Activated CD4-positive, alpha-beta T cell treated with anti-CD3 and anti-CD28 coated beads, Interleukin-2, amount 10 ng/mL, durations not matched to agents 24 days and 14 days (primary cell): ENCODE measurements around the gene ZNF622. TPM values are rescaled to one million over a fixed set of nuclear protein-coding genes. Genes with fewer than 3 reads are reported as not detected.
"Not testable (repeated sequence)": the region's sequence is repeated elsewhere in the genome, so short reads cannot be mapped to it uniquely, and the experiment has no call there.

ENCODE experiments used
- DNase-seq: peaks from one replicate; pipeline ENCODE4 v3.0.0; 2022
- H3K27ac Mint-ChIP-seq: one replicate; pipeline ENCODE4 v1.8.0; 2022; ENCODE audit warnings: mild to moderate bottlenecking, mixed read lengths
- H3K27me3 Mint-ChIP-seq: one replicate; pipeline ENCODE4 v1.8.0; 2022; ENCODE audit warnings: mixed read lengths
- H3K36me3 Mint-ChIP-seq: one replicate; pipeline ENCODE4 v1.8.0; 2022; ENCODE audit warnings: low read depth, mild to moderate bottlenecking, mixed read lengths
- H3K4me1 Mint-ChIP-seq: one replicate; pipeline ENCODE4 v1.8.0; 2021; ENCODE audit warnings: mixed read lengths
- H3K4me3 Mint-ChIP-seq: one replicate; pipeline ENCODE4 v1.8.0; 2022; ENCODE audit warnings: mild to moderate bottlenecking, moderate library complexity, mixed read lengths
- H3K9me3 Mint-ChIP-seq: one replicate; pipeline ENCODE4 v1.8.0; 2021; ENCODE audit warnings: mixed read lengths
- intact Hi-C: fragments of 100-400 bp; cut with micrococcal nuclease; formaldehyde crosslinking; loops from one replicate; pipeline ENCODE4 v1.15.1; 2023
- total RNA-seq: library from RNA; stranded (reverse); gene quantifications from 2 replicates; pipeline ENCODE4 v1.2.3, GENCODE V29; 2022

The ZNF622 gene
- total RNA-seq, 1 donor from 2014 or later = 40.7 TPM

DNA sequence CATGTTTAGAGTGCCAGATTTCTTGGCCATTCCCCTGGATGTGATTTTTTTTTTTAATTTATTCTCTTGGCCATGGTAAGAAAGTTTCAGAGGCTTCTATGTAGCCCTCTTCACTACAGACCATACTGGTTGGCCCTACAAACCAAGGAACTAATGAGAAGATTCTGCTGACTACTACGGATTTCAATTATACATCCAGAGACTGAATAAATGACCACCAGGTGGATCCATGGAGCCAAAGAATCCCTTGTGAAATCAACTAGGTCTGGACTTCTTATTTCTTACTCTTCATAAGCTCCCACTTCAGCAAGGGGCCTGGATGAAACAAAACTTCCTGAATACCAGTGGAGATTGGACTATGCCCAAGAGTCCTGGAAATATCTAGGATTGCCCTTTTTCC, 27.6 kb downstream of the ZNF622 start:
- no peak for DNase-seq
- H3K36me3 Mint-ChIP-seq = no peaks in the 10 kb centered on the region
- H3K4me3 Mint-ChIP-seq = no peak overlapping the region
- no peak overlapping the region for H3K27ac Mint-ChIP-seq
- intact Hi-C loops = no loop called here
- peaks cover 5% of the 10 kb centered on the region for H3K27me3 Mint-ChIP-seq
- H3K9me3 Mint-ChIP-seq = no peaks in the 10 kb centered on the region
- no peaks in the 10 kb centered on the region for H3K4me1 Mint-ChIP-seq

DNA sequence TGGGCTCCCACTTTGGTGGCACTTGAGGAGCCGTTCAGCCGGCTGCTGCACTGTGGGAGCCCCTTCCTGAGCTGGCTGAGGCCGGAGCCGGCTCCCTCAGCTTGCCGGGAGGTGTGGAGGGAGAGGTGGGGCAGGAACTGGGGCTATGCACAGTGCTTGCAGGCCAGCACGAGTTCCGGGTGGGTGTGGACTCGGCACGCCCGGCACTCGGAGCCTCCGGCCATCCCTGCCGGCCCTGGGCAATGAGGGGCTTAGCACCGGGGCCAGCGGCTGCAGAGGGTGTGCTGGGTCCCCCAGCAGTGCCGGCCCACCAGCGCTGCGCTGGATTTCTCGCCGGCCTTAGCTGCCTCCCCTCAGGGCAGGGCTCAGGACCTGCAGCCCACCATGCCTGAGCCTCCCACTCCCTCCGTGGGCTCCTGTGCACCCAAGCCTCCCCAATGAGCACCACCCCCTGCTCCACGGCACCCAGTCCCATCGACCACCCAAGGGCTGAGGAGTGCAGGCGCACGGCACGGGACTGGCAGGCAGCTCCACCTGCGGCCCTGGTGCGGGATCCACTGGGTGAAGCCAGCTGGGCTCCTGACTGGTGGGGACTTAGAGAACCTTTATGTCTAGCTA, 29.4 kb downstream of the ZNF622 start:
- intact Hi-C loops = not testable (repeated sequence)

DNA sequence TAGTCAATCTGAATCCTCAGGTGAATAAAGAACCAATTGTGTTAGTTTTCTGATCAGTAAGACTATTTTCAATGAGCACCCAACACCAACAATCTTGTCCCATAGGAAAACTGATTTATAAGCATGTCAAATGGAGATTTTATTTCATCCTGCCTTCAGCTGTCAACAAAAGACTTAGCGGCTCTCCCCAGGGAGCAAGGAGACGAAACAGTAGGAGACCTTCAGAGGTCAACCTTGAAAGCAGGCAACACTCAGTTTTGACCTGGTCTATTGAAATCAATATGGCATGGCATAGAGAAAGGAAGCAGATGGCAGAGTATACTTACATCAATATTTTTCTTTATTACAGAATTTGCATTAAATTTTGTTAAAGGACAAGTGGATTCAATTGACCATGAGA, 34.1 kb downstream of the ZNF622 start:
- no peaks in the 10 kb centered on the region for H3K36me3 Mint-ChIP-seq
- H3K27me3 Mint-ChIP-seq = peaks cover 15% of the 10 kb centered on the region
- intact Hi-C loops = no loop called here
- DNase-seq = no peak
- H3K4me1 Mint-ChIP-seq = no peaks in the 10 kb centered on the region
- peaks cover 4% of the 10 kb centered on the region for H3K9me3 Mint-ChIP-seq
- no peak overlapping the region for H3K27ac Mint-ChIP-seq
- no peak overlapping the region for H3K4me3 Mint-ChIP-seq

More for the DNA sequence above, 29.4 kb downstream of the ZNF622 start:
- H3K4me3 Mint-ChIP-seq, H3K36me3 Mint-ChIP-seq, H3K9me3 Mint-ChIP-seq, H3K27ac Mint-ChIP-seq, H3K4me1 Mint-ChIP-seq, DNase-seq: not testable (repeated sequence)
- peaks cover 11% of the 10 kb centered on the region for H3K27me3 Mint-ChIP-seq

DNA sequence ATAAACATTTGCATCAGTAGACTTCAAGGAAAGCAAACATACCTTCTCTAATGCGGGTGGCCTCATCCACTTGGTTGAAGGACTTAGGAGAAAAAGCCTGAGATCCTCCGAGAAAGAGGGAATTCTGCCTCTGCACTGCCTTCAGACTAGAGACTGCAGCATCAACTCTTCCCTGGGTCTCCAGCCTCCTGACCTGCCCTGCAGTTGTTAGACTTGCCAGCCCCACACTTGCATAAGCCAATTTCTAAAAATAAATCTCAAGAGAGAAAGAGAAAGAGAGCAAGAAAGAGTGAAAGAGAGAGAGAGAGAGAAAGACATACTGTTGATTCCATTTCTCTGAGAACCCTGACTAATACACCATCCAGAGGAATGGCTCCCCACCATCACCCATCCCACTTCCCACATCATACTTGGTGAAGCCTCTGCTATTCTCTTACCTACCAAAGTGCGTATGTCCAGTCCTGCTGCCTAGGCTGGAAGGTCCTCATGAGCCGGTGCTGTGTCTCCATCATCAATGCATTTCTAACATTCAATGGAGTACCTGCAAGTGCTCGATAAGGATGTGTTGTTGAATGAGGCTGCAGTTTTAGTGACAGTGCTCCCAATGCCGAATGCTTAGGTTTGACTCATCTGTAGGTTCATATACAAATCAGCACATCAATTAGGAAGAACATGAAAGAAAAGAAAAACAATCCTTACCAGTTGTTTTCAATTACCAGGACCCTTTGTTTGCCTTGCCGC, 35.1 kb downstream of the ZNF622 start:
- H3K4me3 Mint-ChIP-seq = no peak overlapping the region
- intact Hi-C loops = no loop called here
- H3K27ac Mint-ChIP-seq = no peak overlapping the region
- H3K36me3 Mint-ChIP-seq = no peaks in the 10 kb centered on the region
- peaks cover 15% of the 10 kb centered on the region for H3K27me3 Mint-ChIP-seq
- no peak for DNase-seq
- H3K4me1 Mint-ChIP-seq = no peaks in the 10 kb centered on the region
- peaks cover 4% of the 10 kb centered on the region for H3K9me3 Mint-ChIP-seq

DNA sequence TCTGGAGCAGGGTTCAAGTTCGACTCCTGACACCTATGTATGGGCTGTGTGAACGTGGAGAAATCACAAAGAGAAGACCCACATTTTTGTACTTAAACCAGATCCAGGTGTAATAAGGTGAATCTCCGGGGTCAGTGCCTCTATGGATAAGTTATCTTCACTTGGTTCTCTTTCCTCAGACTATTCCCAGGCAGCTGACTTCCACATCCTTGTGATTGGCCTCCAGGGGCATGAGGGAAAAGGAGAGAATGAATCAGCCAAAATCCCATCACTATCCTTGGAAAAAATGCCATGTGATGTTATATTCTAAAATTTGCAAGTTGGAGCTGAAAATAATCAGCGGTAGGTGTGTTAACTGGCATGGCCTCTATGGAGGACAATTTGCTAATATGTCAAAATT, 37.2 kb downstream of the ZNF622 start:
- Mint-ChIP-seq H3K9me3 (peaks cover 4% of the 10 kb centered on the region), H3K27ac (no peak overlapping the region), H3K4me3 (no peak overlapping the region), H3K36me3 (no peaks in the 10 kb centered on the region), H3K27me3 (peaks cover 10% of the 10 kb centered on the region), H3K4me1 (no peaks in the 10 kb centered on the region)
- intact Hi-C loops = no loop called here
- DNase-seq = no peak

DNA sequence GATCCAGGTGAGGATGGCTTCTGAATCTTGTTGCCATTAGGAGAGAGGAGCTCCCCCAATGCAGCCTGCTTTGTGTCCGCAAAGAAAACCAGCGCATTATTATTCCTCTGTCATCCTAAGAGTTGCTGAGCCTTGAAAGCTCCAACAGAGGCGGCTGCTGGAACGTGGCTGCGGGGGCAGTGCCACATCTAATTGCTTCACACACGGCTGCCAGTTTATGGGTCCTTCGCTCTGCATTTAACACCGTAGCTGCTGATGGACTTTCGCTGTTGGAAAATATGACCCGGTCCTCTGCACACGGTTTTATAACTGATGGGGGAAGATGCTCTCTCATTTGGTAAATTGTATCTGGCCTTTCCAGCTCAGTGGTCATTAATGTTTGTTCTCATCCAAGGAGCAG, 38.0 kb downstream of the ZNF622 start:
- H3K4me3 Mint-ChIP-seq = no peak overlapping the region
- intact Hi-C loops = no loop called here
- no peaks in the 10 kb centered on the region for H3K36me3 Mint-ChIP-seq
- peaks cover 4% of the 10 kb centered on the region for H3K9me3 Mint-ChIP-seq
- no peak overlapping the region for H3K27ac Mint-ChIP-seq
- peaks cover 7% of the 10 kb centered on the region for H3K27me3 Mint-ChIP-seq
- no peaks in the 10 kb centered on the region for H3K4me1 Mint-ChIP-seq
- no peak for DNase-seq

DNA sequence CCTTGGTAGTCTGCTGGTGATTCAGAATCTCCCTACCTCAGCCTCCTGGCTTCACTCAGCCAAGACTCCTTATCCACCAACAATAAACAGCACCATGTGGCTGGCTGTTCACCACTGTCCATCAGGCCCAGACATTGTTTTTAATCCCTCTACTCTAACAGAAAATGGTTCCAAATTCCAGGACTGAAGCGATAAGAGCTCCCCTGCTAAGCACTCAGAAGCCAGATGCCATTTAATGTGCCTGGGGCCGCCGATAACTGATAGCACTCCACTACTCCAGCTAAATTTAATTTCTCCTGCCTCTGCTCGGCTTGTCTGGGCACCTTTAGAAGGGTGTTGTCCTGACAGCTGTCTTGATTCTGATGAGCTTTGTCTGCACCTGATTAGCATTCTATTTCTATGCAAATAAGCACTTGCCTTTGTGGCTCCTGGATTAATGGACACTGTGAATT, 47.1 kb downstream of the ZNF622 start:
- DNase-seq = no peak
- H3K27ac Mint-ChIP-seq = no peak overlapping the region
- no peaks in the 10 kb centered on the region for H3K4me1 Mint-ChIP-seq
- H3K9me3 Mint-ChIP-seq = no peaks in the 10 kb centered on the region
- H3K4me3 Mint-ChIP-seq = no peak overlapping the region
- no peaks in the 10 kb centered on the region for H3K36me3 Mint-ChIP-seq
- intact Hi-C loops = no loop called here
- no peaks in the 10 kb centered on the region for H3K27me3 Mint-ChIP-seq

DNA sequence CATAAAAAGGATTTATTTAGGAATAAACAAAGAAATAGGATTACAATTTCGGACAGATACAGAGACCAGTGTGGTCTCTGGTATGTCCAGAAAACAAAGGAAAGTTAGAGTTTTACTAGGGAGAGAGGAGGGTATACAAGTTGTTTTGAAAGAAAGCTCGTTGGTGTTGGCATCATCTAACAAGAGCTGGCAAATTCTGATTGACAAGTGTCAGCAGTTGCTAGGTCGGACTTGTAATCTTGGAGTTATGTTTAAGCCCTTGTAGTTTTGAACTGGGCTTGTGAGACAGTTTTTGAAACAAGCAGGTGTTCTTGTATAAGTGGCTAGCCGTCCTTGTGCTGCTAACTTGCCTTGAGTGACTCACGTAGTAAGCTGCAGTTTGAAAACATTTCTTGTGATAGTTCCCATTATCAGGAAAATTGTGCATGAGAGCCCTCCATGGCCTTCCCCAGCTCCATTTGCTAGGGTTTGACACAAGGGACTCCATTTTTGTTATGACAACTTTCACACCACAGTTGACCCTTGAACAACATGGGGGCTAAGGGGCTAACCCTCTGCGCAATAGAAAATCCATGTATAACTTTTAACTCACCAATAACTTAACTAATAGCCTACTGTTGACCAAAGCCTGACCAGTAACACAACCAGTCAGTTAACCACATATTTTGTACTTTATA, 48.1 kb downstream of the ZNF622 start:
- H3K27me3 Mint-ChIP-seq = no peaks in the 10 kb centered on the region
- H3K4me1 Mint-ChIP-seq = no peaks in the 10 kb centered on the region
- H3K36me3 Mint-ChIP-seq = no peaks in the 10 kb centered on the region
- intact Hi-C loops = no loop called here
- no peak for DNase-seq
- H3K4me3 Mint-ChIP-seq = no peak overlapping the region
- H3K9me3 Mint-ChIP-seq = no peaks in the 10 kb centered on the region
- no peak overlapping the region for H3K27ac Mint-ChIP-seq

DNA sequence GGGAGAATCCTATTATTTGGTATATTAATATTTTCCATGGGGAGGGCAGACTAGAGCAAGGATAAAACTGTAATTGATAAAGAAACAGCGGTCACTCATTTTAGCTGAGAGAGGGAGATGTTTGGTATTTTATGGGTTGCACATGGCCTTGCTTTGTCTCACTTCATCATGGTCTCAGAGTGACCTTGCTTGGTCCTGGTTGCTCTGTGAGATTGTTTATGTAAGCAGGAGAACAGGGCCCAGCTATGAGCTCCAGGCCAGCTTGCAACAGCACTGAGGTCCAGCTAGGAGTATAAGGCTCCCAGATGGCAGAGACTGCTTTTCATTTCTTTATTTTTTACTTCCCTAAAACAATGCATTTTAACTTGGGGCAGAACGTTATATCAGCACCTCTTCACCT, 50.7 kb downstream of the ZNF622 start:
- intact Hi-C loops = no loop called here
- H3K27ac Mint-ChIP-seq = no peak overlapping the region
- no peaks in the 10 kb centered on the region for H3K27me3 Mint-ChIP-seq
- H3K4me3 Mint-ChIP-seq = no peak overlapping the region
- DNase-seq = no peak
- no peaks in the 10 kb centered on the region for H3K36me3 Mint-ChIP-seq
- H3K4me1 Mint-ChIP-seq = no peaks in the 10 kb centered on the region
- H3K9me3 Mint-ChIP-seq = no peaks in the 10 kb centered on the region

DNA sequence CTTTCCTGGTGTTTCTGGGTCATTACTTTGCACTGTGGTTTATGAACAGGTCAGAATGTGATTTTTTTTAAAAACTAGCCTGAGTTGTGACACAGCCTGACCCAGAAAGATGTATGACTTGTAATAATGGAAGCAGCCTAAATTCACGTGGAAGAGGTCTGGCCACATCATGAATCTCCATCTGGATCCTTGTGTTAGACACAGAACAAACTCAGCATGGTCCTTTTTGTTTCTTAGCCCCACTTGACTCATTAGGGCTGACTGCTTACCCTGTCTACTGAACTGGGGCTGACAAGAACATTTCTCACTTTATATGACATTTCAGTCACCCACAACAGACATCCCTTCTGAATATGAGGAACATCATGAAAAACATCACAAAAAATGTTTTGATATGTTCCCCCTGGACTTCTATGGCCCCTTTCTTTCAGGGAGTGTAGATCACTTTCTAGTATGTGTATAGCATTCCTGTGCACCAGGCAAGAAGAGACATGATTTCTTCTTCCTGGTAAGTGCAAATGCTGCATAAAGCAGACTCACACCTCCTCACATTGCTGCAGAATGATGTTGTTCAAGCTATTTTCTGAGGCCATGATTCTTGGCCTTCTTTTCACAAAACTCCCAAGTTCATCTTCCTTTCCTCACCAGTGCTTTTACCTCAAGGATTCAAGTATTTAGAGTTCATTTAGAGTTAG, 52.3 kb downstream of the ZNF622 start:
- DNase-seq = no peak
- Mint-ChIP-seq H3K9me3 (no peaks in the 10 kb centered on the region), H3K4me1 (no peaks in the 10 kb centered on the region)

DNA sequence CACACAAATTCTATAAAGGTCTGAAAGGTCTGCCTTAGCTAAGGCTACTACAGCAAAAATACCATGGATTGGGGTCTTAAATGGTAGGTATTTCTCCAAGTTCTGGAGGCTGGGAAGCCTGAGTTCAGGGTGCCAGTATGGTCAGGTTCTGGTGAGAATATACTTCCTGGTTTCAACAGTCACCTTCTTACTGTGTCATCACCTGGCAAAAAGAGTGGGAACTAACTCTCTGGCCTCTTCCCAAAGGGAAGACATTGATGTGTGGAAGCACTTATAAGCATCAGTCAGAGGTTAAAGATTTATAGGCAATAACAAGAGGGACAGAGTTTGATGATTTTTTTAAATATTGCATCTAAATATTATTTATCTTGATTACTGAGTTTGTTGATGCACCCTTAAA, 53.0 kb downstream of the ZNF622 start:
- H3K36me3 Mint-ChIP-seq = no peaks in the 10 kb centered on the region
- DNase-seq = no peak
- H3K4me1 Mint-ChIP-seq = no peaks in the 10 kb centered on the region
- H3K4me3 Mint-ChIP-seq = no peak overlapping the region
- intact Hi-C loops = no loop called here
- no peaks in the 10 kb centered on the region for H3K27me3 Mint-ChIP-seq
- H3K9me3 Mint-ChIP-seq = no peaks in the 10 kb centered on the region
- no peak overlapping the region for H3K27ac Mint-ChIP-seq

More for the DNA sequence above, 52.3 kb downstream of the ZNF622 start:
- no peak overlapping the region for H3K27ac Mint-ChIP-seq
- H3K4me3 Mint-ChIP-seq = no peak overlapping the region
- H3K27me3 Mint-ChIP-seq = no peaks in the 10 kb centered on the region
- intact Hi-C loops = no loop called here
- no peaks in the 10 kb centered on the region for H3K36me3 Mint-ChIP-seq

DNA sequence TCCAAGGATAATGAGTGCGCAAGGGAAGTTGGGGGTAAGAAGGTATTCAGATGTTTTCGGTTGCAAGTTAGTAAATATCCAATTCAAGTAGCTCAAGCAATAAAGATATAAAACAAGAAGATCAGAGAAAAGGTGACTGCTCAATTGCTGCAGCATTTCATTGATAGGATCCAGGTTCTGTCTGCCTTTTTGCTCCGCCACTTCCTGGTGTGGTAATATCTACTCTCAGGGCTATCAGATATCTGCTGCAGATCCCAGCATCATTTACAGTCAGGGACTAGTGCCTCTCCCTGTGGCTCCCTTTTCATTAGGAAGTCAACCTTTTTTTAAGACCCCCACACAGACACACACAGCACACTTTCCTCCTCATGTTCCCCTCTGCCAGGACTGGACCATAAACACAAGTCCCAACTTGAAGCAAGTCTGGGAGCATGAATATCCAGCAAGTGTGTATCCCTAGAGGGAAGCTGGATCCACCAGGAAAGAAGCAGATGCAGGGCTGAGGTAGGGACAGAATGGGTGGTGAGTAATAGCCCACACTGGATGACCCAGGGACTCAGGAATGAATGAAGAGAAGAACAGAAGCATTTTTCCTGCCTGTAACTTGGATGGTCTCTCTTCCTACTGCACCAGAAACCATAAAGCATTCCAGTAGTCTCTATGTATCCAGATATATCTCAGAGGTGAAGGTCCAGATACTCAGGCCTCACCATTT, 53.7 kb downstream of the ZNF622 start:
- Mint-ChIP-seq H3K4me3 (no peak overlapping the region), H3K9me3 (no peaks in the 10 kb centered on the region), H3K27ac (no peak overlapping the region), H3K4me1 (no peaks in the 10 kb centered on the region), H3K27me3 (no peaks in the 10 kb centered on the region), H3K36me3 (no peaks in the 10 kb centered on the region)
- intact Hi-C loops = no loop called here
- no peak for DNase-seq

DNA sequence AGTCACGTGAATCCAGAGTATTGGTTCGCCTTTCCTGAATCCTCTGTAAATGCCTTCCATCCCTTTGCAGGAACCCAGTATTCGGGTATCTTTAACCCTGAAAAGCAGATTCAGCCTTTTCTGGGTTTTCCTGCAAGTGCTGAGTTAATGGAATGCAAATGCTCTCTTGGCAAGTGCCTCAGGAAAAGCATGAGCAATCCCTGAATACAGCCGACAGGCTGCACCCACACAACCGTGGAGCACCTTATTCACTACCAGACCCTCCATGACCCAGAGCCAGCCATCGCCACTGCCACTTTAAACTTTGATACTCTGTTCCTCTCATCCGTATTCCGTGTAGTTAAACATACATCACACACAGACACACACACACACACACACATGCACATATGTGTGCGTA, 54.4 kb downstream of the ZNF622 start:
- no peaks in the 10 kb centered on the region for H3K27me3 Mint-ChIP-seq
- no peaks in the 10 kb centered on the region for H3K36me3 Mint-ChIP-seq
- intact Hi-C loops = no loop called here
- no peaks in the 10 kb centered on the region for H3K4me1 Mint-ChIP-seq
- no peaks in the 10 kb centered on the region for H3K9me3 Mint-ChIP-seq
- DNase-seq = no peak
- no peak overlapping the region for H3K4me3 Mint-ChIP-seq
- no peak overlapping the region for H3K27ac Mint-ChIP-seq
